ENCODE data around the gene LPP. TPM values are rescaled to one million over a fixed set of nuclear protein-coding genes. Genes with fewer than 3 reads are reported as not detected.

The LPP gene
- total and polyA plus RNA-seq, 2 of the 4 experiments (the other 2 are of a cell fraction), result 16.0 to 130 TPM

- H4K91ac ChIP-seq (ENCODE audit: insufficient read depth, low read depth, low read length), result no peak overlapping the region
- in situ Hi-C loops (cut with MboI; ENCODE audit: low sequenced_read_pairs), result loop anchor here (25.0 kb wide), 1 partner anchor 678 kb away; the partner anchor contains the start of gene BCL6
- no peak overlapping the region for H2BK15ac ChIP-seq (ENCODE audit: low read depth, low read length)
- no peak overlapping the region for H3K4me3 ChIP-seq (ENCODE audit: insufficient read depth, low read depth, low read length)
- no peaks in the 10 kb centered on the region for H3K27me3 ChIP-seq (ENCODE audit: control insufficient read depth, insufficient read depth, low read length)
- H2AK9ac ChIP-seq (replicated peaks; ENCODE audit: low read depth, low read length, poor library complexity), result no peak overlapping the region
- H2AK5ac ChIP-seq (ENCODE audit: low read depth, low read length), result no peak overlapping the region
- no peak overlapping the region for H4K5ac ChIP-seq (ENCODE audit: low read depth, low read length)
- DNase-seq, result peak; percentile 33
- no peak overlapping the region for H3K27ac ChIP-seq (ENCODE audit: insufficient read depth, low read length)
- H3K79me1 ChIP-seq (ENCODE audit: low read depth in 1 of 2, low read length in 2 of 2), result peaks cover 30 to 45% of the 10 kb centered on the region in 2 experiments
- H3K4me1 ChIP-seq (ENCODE audit: control insufficient read depth, insufficient read depth, low read length), result peaks cover 1% of the 10 kb centered on the region; the same call in 1 of the 2 replicates
- dilution Hi-C loops (cut with HindIII; ENCODE audit: low sequenced_read_pairs, unreplicated experiment), result no loop called here
- peaks cover 2% of the 10 kb centered on the region; the same call in 1 of the 2 replicates for H3K36me3 ChIP-seq (ENCODE audit: control insufficient read depth, insufficient read depth, low read length)
- no peak overlapping the region for H3K23ac ChIP-seq (ENCODE audit: low read depth, low read length)
- no peak overlapping the region for H2BK120ac ChIP-seq (ENCODE audit: low read depth, low read length)
- ChIA-PET POLR2A (ENCODE audit: unreplicated experiment) (no interaction called here), CTCF (no interaction called here)
- no CpG with 5 or more reads among the region's 3 CpGs for WGBS, 2 experiments (ENCODE audit: extremely low coverage in 2 of 2, insufficient read length in 1 of 2)
- H3K4ac ChIP-seq (ENCODE audit: low read depth, low read length), result no peak overlapping the region
- no peak overlapping the region for H3K4me2 ChIP-seq (ENCODE audit: low read depth, low read length)
- no peak overlapping the region for H3K18ac ChIP-seq (ENCODE audit: low read depth, low read length)
- no peak overlapping the region for H3K56ac ChIP-seq (ENCODE audit: extremely low read depth, insufficient read depth, low read length)
- BruUV-seq (replicated peaks), result no TSS peak
- ATAC-seq (ENCODE audit: low read depth), result no peak
- H4K8ac ChIP-seq (ENCODE audit: low read depth in 2 of 2, low read length in 2 of 2), result no peak overlapping the region
- no peaks in the 10 kb centered on the region; the same call in 1 of the 2 replicates for H3K9me1 ChIP-seq (ENCODE audit: insufficient read depth, low read length)
- H3K9me3 ChIP-seq (ENCODE audit: control insufficient read depth, insufficient read depth, low read length), result no peaks in the 10 kb centered on the region
- H3K14ac ChIP-seq (replicated peaks; ENCODE audit: low read depth, low read length), result no peak overlapping the region
- intact Hi-C loops (cut with micrococcal nuclease), result no loop called here
- peak; percentile 78 for TF ChIP-seq MAFK (IDR thresholded peaks at IDR 0.05; ENCODE audit: low read depth, low read length)
- no peak for TF ChIP-seq POLR2A (IDR thresholded peaks at IDR 0.05; ENCODE audit: low read depth, low read length)
- TF ChIP-seq RCOR1 (IDR thresholded peaks at IDR 0.05; ENCODE audit: insufficient replicate concordance, low read length), result no peak
- peak; percentile 90 for TF ChIP-seq NFE2L2 (IDR thresholded peaks at IDR 0.05; ENCODE audit: low read depth, low read length)
- no peak for TF ChIP-seq CEBPB (IDR thresholded peaks at IDR 0.05; ENCODE audit: low read depth, low read length)
- TF ChIP-seq USF2 (IDR thresholded peaks at IDR 0.05; ENCODE audit: low read depth, low read length), result no peak
- no peak for TF ChIP-seq FOS (IDR thresholded peaks at IDR 0.05; ENCODE audit: low read depth, low read length)
- TF ChIP-seq MXI1 (IDR thresholded peaks at IDR 0.05; ENCODE audit: borderline replicate concordance, low read depth, low read length), result no peak
- no peak for TF ChIP-seq CTCF (conservative IDR thresholded peaks at IDR 0.05; ENCODE audit: low read depth, low read length)
- H3K9ac ChIP-seq (ENCODE audit: low read depth, low read length), result no peak overlapping the region
- H4K20me1 ChIP-seq (ENCODE audit: insufficient read depth, low read length), result peaks cover 26% of the 10 kb centered on the region; the same call in 1 of the 2 replicates
- no peak overlapping the region for H2BK20ac ChIP-seq (ENCODE audit: low read depth, low read length)
- no peak overlapping the region for H2BK5ac ChIP-seq (ENCODE audit: low read depth, low read length, poor library complexity, severe bottlenecking)
- no peak overlapping the region for H2AFZ ChIP-seq (replicated peaks; ENCODE audit: low read length, poor library complexity)
Measured at GRCh38 chr3:188415196-188415595, 261.2 kb downstream of the LPP start.
